DMS 273 (cell line): Measurements from ENCODE around the gene TRAF3.

Experiments
- DNase-seq: peaks from one replicate; lab custom pipeline; 2025; ENCODE audit not compliant: unreplicated experiment; lab: John Stamatoyannopoulos, UW

TRAF3 gene

DNA sequence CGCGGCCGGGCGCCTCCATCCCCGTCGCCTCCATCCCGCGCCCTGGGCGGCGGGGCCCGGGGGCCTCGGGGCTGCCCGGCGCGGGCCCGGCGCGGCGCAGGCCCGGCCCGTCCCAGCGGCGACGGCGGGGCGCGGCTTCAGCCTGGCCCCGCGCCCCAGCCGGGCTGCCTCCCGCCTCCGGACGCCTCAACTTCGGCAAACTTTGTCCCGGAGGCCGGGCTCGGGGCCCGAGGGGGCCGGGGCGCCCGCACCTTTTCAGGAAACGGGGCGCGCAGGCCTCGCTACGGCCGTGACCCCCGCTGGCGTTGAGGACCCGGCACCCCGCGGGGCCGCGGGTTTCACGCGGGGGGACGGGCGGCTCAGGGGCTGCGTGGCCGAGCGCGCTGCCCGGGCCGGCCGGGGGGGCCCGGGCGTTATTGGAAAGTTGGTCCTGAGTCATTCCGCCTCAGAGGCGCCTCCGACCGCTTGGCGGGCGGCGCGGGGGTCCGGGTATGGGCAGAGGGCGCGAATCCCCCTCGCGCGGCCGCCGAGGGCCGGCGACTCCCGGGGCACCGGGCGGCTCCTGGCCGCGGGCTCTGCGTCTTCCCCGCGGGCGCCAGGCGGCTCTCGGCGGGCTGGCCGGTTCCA, 575 bp downstream of the TRAF3 start:
- peak; percentile 58 for DNase-seq

DNA sequence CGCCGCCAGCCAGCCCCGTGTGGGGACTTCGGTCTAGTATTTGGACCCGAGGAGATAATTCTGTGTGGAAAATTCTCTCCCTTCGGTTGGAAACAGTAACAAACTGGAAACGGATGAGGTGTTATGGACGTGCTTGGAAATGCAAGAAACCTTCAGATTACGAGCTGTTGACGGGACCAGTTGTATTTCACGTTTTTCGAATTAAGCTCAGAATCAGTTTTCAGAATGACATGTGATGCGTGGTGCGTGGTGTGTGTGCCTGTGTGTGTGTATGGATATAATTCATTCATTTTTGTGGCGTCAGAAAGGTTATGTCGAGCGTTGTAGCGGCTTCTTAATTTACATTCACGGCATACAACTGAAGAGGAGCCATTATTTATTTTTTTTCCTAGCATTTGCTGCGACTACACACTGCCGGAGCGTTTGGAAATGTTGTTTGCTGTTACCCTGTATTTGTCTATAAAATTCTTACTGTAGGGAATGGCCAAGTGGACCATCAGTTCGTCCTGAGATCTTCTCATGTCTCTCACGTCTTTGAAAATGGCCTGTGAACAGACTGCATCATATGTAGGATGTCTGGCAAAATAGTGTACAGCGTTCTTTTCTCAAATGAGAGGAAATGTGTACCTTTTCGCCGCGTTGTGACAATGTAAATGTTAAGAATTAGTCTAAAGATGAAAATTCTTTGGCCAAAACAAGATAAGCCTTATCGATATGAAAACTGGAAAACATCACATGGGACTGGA, 1.3 kb downstream of the TRAF3 start:
- peak; percentile 64 for DNase-seq

DNA sequence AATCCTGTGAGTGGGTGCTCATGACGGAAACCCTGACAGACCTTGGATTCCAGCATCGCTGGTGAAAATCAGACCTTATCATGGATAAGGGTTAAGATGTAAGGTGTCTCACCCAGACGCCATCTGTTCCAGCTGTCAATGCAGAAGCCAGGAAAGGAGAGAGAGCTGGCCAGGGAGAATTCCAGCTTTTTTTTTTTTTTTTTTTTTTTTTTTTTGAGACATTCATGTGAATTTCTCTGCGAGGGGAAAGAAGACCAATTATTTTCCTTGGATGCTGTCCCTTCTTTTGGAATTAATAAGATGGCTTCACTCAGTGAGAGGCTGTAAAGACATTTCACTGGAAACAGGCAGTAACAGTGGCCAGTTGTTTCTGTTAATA, 1.8 kb downstream of the TRAF3 start:
- DNase-seq = peak; percentile 81

DNA sequence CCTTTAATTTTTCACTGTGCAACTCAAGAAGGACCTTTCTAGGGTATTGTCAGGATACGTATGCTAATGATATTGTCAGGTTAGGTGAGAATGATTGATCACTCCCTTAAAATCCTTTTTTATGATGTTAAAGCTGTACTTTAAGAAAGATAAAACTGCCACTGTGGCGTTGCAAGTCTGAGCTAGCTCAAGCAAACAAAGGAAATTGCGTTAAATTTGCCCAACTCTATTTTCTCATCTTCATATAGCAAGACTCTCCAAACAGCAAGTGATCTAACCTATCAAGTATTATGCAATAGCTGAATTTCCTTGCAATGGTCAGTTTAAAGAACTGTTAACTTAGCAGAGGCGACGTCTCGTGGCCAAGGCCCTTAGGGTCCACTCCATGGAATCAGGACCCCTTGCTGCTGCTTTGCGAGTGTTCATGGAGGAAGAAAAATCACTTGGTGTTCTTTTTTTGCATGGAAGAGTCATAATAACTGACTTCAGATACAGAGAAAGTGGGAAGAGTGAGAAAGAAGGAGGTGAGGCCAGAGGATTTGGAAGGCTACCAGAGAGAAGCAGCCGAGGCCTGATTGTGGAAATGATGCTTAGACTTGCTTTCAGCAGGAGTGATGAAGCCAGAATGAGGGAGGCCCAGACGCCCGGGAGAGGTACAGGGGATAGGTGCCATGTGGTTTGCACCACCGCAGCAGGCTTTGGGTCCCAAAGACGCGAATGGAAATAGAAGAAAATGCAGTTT, 2.5 kb downstream of the TRAF3 start:
- DNase-seq = peak; percentile 68

DNA sequence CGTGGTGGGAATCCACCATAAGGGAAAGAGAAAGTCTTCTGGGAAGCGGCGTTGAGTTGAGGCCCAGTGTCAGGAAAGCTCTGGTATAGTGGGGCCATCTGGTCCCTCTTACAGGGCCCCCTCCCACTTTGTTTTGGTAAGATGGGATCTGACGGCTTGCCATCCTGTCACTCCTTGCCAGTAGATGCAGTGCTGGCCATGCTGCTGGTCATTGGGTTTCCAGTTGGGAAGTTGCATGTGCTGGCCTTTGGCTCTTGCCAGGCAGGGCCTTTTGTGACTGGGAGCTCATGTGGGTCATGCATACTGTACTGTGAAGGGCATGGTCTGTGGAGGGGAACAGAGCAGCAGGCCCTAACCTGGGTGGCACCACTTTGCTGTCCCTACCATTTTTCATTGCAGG, 3.8 kb downstream of the TRAF3 start:
- peak; percentile 59 for DNase-seq

DNA sequence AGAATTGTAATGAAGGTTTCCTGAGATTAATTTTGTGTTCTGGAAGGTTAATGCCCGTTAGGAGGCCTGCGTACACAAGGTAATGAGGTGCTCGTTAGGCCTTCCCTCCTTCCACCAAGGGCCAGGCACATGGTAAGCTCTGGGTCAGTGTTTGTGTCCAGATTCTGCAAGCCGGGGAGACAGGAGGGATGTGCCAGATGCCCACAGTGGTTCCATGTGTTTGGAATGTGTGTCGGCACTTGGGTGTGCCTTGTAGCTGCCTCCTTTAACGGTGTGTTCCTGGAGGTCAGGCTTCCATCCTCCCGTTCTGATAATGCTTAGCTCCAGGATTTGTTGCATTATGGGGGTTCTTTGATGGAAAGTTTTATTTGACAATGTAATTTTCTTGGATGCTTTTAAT, 5.7 kb downstream of the TRAF3 start:
- peak; percentile 24 for DNase-seq

DNA sequence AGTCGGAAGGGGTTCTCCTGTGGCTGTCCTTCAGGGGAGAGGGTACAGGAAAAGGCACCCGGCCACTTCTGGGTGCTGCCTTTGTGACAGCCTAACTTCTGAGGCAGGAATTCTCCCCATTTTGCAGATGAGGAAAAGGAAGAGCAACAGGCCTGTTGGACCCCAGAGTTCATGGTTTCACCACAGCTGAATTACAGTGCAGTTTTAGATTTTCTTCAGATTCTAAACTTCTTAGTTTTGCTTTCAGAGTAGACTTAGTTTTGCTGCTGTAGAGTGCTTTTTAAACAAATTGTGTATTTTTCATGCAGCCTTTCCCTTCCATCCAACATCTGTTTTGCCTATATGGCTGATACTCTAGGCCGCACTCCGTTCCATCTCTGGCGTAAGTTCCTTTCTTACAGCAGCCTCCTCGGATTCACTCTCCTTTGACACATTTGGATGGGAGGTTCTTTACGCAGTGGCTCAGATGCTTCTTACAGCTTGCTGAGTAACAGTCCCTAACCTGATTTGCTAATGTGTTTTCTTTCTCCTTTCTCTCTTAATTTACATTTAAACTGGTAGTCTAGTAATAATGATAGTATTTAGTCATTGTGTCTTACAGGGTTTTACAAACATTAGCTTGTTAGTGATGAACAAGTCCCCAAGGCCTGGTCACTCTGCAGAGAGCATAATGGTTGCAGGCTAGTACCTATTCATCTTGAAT, 7.8 kb downstream of the TRAF3 start:
- DNase-seq = no peak

DNA sequence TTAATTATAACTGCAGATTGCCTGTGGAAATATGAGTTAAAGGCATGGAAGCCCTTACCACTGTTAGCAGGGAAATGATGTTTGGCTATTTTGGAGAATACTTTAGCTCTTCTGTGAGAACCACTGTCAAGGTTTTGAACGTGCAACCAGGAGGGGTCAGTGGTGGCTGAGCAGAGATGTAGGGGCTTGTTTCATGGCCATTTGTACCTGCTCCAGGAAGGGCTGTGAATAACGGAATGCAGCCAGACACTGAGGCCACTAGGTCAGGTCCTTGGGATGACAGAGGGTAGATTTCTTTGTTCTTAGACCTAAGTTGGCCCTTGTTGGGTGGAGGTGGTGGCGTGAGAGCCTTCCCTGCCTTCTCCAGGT, 8.3 kb downstream of the TRAF3 start:
- DNase-seq = no peak

DNA sequence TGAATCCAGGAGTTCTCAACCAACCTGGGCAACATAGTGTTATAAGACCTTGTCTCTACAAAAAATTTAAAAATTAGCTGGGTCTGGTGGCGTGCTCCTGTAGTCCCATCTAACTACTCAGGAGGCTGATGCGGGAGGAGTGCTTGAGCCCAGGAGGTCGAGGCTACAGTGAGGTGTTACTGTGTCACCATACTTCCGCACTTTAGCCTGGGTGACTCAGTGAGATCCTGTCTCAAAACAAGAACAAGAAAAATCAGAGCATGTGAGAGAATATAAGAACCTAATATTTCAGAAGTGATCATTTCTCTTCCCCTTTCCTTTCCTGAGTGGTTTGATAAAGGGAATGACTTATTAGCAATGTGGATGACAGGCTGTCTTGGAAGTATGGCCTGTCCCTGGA, 9.5 kb downstream of the TRAF3 start:
- no peak for DNase-seq

DNA sequence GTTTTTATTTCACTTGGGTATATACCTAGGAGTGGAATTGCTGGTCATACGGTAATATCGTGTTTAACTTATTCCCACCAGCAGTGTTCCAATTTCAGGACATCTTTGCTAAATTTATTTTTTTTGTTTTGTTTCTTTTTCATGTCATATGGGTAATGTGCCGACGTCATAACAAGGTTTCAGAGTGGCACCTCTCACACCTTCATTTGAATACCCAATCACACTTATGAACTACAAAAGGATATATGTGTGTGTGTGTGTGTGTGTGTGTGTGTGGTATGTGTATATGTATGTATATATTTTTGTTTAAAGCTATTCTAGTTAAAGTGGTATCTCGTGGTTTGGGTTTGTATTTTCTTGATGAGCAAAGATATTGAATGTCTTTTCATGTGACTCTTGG, 12.1 kb downstream of the TRAF3 start:
- no peak for DNase-seq

DNA sequence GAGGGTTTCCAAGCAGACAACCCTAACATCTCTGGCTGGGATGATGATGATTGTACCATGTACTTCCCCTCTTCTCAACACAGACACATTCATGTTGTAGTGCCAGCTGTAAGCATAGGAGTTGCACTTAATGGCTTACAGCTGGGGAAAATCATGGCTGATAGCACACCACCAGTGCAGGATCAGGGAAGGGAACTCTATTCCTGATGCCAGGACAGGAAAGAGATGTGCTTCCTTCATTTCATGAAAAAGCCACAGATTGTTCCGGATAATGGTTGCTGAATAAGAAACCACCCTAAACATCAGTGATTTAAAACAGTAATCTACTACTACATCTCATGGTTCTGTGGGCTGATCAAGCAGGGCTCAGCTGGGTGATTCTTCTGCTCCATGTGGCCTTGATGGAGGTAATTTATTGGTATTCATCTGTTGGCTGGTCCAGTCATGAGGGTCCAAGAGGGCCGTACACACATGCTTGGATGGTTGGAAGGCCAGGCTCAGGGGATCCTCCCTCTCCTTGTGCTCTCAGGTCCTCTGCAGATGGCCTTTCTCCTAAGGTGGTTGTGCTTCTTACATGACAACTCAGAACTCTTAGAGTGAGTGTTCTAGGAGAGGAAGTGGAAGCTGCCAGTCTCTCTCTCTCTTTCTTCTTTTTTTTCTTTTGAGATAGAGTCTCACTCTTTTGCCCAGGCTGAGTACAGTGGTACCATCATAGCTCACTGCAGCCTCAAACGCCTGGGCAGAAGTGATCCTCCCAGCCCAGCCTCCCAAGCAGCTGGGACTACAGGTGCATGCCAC, 16.5 kb downstream of the TRAF3 start:
- no peak for DNase-seq

DNA sequence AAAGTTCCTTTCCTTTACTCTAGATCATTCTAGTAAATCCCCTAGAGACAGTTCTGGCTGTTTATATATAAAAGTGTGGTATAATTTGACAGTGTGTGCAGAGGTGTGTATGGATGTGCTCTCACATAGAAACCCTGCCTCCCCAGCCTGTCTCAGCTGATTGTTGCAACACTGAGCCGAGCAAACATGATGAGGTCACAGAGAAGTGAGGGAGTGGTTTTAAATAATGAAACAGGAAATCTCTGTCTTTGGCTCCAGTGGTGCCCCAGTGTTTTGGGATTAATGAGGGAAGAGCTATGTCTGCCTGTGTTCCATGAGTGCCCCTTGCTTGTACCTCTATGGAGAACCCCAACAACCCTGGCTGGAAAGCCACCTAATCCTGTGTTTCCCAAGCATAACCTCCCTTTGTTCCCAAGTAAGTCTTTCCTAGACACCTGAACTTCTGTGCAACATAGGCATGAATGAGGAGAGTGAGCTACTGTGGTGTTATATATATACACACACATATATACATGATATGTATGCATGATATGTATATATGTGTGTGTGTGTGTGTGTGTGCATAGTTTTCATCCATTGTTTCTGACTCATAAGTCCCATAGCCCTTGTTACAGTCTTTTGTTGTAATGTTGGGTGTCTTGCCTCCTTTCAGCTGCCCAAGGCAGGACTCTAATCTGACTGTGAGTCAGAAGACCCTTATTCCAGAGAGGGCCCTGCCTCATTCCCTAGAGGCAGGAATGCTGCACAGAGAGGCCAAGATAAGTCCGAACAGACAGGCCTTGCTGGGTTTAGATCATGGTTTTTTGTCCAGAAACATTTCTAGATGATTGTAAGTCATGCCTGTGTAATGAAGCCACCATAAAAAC, 18.0 kb downstream of the TRAF3 start:
- DNase-seq = peak; percentile 44

DNA sequence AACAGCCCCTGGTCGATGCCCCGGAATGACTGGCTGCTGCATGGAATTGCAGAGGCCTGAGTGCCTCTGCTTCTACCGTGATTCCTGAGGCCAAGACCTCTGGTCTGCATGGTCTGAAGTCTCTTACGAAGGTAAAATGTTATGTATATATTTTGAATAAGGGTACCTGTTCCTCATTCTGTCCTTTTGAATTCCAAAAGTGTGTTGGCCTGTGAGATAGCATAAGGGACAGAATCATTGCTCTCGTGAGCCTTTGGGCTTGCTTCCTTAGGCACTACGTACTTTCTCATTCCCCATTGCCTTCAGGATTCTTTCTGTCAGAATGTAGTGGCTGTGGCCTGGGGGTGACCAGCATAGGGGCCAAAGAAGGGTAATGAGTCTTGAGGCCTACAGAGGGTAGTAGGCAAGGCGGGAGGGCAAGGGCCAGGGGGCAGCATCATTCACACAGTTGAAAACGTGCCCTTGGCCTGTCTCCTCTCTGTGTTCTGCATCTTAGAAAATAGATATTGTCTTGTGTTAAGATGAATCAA, 19.5 kb downstream of the TRAF3 start:
- no peak for DNase-seq

DNA sequence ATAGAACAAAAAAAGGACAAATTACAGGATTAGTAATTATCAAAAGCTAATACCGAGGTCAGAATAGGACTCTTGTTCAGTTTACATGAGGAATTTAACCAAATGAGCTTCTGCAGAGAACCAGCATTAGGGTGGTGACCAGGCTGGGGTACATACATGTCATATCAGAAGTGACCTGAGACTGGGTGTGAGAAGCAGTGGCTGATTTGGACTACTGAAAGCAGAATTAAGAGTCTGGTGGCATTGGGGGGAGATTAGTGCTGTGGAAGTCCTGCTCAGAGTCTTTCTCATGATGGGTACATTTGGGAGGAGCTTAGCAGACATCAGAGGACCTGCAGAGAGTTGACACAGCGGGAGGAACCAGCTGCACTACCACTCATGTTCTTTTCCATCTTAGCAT, 21.7 kb downstream of the TRAF3 start:
- no peak for DNase-seq

DNA sequence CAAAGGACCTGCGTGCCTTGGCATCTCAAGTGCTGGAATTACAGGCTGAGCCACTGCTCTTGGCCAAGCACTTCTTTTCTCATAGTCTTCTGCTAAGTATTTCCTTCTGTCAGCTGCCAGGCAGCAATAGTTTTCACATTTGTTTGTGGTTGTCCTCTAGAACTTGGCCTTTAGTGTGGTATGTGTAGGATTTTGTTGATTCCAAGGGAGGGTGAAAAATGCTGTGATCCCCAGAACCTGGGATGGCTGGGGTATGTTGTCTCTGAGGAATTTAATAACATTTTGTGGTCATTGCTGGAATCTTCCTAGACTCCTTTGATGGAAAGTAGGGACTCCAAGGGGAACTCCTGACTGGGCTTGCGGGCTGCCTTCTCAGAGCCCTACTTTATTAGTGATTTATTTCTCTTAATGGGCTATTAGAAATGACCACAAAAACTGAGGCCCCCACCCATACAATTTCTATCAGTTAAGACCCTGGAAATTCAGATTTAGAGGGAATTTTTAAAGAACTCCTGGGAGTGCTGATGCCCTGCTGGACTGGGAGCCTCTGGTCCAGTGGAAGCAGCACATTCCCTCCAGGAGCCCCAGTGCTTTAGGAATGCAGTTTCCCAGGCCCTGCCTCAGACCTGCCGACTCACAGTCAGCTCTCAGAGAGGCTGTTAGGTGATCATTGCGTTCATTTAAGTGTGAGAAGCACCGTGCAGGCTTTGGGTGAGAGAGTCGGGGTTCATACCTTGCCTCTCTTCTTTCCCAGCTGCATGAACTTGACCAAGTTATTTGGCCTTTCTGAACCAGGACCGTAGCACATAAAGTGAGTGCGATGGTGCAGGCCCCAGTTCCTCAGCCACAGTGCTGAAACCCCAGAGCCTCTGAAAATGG, 22.7 kb downstream of the TRAF3 start:
- no peak for DNase-seq

DNA sequence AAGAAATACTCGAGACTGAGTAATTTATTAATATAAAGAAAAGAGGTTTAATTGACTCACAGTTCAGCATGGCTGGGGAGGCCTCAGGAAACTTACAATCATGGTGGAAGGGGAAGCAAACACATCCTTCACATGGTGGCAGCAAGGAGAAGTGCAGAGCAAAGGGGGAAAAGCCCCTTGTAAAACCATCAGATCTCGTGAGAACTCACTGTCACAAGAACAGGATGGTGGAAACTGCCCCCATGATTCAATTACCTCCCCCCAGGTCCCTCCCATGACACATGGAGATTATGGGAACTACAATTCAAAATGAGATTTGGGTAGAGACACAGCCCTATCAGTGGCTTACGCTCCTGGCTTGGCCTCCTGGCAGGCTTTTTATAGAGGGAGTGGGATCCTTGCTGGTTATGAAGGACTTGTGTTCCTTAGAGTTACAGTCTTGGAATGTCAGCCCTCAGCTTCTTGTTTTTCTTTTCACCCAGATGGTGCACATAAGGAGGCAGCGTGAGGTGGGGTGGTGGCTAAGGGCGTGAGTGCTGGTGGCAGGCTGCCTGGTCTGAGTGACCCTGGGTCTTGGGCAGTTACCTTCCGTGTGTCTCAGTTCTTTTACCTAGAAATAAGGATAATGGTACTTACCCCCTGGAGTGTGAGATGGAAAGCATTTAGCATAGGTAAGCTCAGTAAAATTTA, 25.7 kb downstream of the TRAF3 start:
- DNase-seq = peak; percentile 73

DNA sequence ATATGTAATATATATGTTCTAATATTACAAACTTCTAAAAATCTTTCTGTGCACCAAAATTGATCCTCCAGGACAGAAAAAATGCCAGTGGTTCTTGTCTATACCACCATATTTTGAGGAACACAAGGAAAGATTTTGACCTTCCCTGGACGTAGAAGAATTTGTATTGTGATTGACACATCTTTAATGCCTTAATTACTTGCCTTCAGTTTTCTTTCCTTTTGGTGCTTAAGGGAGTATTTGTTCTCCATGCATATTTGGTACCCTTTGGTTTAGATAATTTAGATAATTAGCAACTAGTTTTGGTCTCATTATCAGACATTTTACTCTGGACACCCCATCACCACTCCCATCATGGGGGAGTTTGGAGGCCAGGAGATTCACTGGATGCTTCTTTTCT, 27.6 kb downstream of the TRAF3 start:
- no peak for DNase-seq

DNA sequence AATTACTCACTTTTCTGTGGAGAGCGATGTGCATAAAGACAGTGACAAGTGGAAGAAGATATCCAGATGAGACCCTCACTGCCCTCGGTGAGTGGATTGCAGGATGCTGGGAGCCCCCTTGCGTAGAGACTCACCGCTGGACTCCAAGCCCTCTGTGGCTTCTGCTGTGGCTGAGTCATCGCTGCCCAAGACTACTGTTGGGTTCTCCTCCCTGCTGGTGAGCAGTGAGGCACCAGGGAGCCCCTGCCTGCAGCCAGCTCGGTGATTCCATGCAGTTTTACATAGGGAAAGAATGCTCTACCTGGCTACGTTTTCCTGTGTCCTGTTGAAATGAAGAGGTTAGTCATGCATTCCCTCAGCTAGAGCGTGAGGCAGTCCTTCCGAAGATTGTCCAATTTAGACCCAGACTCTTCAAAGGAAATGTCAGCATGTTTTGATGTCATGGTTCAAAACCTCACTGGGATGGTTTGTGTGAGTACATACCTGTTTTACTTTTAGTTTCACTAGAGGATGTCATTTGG, 28.2 kb downstream of the TRAF3 start:
- no peak for DNase-seq
